Measurements from ENCODE around the gene PLEKHD1.

The PLEKHD1 gene

DNA sequence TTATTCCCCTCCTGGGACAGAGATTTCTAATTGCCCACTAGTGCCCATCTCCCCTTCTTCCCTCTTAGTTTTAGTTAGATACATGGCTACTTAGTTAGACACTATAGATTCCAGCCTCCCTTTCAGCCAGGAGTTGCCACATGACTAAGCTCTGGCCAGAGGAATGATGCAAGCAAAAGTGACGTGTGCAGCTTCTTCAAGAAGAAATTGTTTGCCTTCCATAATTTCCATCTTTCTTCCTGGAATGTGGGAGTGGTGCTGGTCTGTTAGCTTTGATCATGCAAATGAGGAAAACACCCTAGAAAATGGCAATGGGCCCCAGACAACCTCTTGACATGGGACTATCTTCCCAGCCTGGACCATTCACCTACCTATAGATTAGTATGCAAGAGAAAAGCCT is 68.7 kb downstream of the PLEKHD1 start:
- no peak for DNase-seq

DNA sequence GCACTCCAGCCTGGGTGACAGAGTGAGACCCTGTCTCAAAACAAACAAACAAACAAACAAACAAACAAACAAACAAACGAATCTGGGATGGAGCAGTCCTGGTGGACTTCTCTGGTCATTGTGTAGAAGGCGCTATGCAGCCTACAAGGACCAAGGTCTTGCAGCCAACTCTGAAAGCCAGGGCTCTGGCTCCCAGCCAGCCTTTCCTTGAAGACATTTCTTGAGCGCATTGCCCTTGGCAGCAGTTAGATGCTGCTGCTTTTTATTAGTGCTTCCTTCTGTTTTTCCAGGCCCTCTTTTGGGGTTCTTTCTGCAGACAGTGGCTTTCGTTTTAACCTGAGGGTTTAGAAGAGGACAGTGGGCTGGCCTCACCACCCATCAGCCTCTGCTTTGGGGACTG is 70.0 kb downstream of the PLEKHD1 start:
- no peak for DNase-seq

DNA sequence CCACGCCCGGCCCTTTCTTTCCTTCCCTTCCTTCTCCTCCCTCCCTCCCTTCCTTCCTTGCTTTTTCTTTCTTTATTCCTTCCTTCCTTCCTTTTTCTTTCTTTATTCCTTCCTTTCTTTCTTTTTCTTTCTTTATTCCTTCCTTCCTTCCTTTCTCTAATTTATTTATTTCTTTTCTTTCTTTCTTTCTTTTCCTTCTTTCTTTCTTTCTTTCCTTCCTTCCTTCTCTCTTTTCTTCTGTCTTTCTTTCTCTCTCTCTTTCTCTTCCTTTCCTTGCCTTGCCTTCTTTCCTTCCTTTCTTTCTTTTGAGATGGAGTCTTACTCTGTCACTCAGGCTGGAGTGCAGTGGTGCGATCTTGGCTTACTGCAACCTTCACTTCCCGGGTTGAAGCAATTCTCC is 74.2 kb downstream of the PLEKHD1 start:
- DNase-seq = no peak

DNA sequence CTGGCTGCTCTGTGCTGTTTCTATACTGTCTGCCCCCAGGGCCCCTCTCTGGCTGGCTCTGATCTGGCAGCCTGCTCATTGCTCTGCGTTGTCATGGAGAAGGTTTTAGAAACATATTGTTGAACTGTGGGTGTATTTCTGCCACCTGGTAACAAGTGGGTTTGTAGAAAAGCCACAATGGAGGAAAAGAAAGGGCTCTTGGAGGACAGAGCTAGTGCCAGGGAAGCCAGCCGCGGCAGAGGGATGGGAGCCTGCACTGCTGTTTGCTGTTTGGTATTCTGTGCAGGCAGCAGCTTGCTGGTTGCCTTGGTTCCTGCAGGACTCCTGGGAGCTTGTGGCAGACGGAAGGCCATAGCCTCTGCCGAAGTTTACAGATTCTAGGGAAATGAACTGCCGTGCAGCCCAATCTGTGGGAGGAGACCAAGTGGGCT is 75.1 kb downstream of the PLEKHD1 start:
- no peak for DNase-seq

DNA sequence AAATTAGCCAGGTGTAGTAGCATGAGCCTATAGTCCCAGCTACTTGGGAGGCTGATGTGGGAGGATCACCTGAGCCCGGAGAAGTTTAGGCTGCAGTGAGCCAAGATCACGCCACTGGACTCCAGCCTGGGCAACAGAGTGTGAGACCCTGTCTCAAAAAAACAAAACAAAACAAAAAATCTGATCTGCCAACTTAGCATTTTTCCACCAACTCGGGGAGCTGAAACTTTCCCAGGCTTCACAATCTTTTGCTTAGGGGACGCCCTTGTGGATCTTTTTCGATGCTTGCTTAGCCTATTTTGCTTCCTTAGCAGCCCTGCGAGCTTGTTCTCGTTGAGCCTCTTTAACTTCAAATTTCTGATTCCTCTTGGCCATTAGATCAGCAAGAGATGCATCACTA is 76.3 kb downstream of the PLEKHD1 start:
- no peak for DNase-seq

DNA sequence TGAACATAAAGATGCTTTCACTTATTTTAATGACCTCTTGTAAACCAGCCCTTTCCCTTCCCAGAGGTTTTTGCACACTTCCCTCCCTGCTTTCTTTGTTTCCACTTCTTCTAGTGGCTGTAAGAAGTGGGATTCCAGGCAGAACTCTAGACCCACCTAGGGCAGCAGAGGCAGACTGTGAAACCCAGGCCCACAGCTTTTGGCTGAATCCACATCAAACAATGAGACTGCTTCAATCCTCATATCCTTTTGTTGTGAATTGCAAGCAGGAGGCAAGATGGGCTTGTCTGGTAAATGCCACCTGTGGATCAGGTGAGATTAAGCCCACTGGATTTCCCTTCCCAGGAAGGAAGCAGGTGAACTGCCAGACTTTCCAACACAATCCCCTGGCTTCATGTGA is 77.4 kb downstream of the PLEKHD1 start:
- DNase-seq = no peak

DNA sequence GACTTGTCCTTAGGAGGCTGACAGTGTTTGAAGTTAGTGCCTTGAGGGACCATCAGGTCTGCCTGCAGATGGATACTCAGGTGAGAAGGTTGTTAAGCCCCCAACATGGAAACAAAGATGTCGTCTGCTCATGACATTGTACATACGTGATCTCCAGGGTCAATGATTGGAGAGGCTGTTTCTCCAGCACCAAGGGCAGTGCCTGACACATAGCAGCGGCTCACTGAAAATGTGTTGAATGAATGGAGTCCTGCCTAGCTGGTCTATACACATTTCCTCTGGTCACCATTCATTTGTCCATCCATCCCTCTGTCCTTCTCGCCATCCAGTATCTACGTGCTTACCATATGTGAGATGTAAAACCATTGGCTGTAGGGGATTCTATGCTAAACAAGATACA is 83.0 kb downstream of the PLEKHD1 start:
- DNase-seq = no peak

DNA sequence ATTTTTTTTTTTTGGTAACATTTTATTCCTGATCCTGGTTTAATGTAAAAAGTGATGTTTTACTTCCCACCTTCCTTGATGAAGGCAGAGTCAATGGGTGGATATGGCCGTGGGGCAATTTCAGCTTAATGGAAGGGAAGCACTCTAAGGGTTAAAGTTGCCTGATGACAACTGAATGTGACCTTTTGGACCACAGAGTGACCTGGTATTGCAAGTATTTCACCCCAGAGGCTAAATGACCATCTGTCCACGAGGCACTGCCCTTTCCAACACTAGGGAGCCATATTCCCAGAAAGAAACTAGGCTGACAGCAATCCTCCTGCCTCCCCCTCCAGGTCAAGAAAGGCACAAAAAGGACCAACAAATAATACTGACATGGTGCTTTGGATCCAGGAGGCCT is 85.3 kb downstream of the PLEKHD1 start:
- DNase-seq = no peak

DNA sequence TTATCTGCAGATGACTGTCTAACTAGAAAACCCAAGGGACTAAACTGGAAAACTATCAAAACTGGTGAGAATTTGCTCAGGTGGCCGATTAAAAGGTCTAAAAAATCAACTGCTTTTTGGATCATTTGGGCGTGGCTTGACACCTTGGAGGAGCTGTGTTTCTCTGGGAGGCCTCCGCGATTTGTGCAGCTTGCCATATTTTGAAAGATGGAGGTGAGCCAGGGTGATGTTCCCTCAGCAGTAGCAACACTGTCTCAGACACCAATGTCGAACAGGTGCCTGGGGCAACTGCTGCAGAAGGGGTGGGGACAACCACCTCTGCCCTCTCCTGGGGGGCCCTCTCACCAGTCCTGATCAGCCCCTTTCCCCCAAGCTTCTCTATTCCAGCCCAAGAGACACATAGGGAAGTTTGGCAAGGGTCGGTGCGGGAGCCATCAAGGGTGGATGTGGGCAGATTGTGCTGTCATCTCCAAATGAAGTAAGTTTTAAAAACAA is 86.4 kb downstream of the PLEKHD1 start:
- DNase-seq = no peak

DNA sequence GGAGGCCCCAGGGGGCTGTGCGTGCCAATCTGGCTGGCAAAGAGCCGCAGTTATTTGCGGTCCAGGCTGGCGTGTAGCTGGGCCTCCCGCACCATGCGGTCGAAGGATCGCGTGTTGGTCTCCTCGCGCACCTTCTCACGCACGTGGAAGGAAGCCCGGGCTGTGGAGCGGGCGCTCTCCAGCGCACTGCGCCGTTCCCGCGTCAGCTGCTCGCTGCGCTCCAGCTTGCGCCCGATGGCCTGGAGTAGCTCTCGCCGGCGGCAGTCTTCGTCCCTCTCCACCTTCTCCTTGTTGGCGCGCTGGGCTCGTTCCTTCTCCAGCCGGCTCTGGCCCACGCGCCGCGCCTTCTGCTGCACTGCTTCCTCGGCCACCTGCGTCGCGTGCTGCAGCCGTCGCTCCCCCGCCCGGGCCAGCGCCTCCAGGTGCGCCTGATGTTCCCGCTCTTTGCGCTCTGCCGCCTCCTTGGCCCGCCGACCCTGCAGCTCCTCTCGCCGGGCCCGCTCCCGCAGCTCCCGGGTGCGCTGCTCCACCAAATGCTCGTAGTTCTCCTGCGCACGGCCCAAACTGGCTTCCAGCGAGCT is 87.0 kb downstream of the PLEKHD1 start:
- DNase-seq = peak; percentile 28

DNA sequence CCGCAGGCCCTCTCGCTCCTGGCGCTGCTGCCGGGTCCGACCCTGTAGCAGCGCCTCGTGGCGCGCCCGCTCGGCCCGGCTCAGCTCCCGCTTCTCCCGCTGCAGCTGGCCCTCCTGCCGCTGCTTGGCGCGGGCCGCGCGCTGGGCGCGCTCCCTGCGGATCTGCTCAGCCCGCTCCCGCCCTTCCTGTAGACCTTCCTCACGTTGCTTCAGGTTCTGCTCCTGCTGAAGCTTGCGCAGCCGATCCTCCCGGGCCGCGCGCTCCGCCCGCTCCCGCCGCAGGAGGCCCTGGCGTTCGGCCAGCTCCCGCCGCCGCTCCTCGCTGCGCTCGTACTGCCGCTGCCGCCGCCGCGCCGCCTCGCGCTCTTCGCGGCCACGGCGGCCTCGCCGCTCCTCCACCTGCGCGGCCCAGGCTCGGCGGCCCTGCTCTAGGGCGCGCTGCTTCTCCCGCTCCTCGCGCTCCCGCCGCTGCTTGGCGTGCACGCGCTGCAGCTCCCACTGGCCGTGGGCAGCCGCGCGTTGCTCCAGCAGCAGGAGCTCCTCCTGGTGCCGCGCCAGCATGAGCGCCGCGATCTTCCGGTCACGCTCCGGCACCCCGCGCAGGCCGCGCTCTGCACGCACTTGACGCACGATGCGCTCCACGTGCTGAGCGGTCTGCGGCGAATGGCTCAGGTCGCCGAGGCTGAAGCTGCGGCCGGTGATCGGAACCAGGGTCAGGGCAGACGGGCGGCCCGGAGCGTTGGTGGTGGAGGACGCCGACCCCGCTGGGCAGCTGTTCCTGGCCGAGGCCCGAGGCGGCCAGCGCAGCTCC is 87.7 kb downstream of the PLEKHD1 start:
- DNase-seq = peak; percentile 39

DNA sequence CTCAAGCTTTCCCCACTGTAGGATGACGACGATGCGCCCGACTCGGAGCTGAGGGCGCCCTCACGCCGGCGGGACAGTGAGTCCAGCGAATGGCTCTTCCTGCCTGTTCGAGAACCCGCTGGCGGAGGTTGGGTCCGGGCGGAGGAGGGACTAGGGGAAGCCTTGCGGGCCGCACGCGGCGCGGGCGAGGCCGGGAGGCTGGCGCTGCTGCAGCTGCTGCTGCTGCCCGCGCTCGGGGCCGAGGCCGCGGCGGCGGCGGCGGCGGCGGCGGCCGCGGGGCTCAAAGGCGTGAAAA is 88.3 kb downstream of the PLEKHD1 start:
- DNase-seq = peak; percentile 15

DNA sequence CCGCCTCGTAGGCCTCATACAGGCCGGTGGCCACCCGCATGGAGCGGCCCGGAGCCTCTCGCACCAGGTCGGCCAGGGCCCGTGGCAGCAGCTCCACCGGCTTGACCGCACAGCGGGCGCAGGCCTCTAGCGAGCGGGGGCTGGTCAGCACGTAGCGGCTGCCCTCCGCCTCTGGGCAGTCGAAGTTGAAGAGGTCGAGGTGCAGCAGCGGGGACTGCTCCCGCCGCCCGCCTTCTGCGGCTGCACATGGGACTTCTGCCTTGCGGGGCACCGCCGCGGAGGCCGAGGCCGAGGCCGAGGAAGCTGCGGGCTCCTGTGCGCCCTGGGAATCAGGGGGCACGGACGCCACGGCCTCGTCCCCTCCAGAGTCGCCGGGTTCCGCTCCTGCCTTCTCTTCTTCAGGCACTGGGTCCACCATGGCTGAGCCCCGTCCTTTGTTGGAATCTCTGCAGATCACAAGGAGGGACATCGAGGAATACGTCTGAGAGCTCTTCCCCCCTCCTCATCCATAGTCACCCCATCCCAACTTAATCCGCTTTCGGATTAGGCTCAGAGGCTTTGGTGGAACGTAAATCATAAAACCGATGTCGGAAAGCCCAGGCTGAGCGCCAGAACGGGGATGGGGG is 88.8 kb downstream of the PLEKHD1 start:
- DNase-seq = peak; percentile 12

DNA sequence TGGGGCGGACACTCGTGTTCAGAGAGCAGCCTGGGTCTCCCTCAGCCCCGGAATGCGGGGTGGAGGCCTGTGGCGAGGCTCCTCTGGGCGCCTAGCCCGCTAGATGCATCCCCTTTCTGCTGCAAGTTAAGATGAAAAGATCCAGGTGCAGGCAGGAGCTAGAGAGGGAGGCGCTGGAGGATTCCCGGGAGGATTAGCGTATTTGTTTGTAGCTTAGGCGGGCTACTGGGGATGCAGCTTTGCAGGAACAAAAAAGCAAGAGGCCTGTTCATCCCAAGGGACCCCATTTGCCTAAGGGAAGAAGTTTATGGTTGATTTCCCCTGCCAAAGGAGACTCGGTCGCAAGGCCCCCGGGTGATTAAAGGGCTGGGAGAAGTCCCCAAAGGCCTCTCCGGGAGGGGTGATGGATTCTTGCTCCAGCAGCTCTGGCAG is 89.3 kb downstream of the PLEKHD1 start:
- DNase-seq = peak; percentile 42

DNA sequence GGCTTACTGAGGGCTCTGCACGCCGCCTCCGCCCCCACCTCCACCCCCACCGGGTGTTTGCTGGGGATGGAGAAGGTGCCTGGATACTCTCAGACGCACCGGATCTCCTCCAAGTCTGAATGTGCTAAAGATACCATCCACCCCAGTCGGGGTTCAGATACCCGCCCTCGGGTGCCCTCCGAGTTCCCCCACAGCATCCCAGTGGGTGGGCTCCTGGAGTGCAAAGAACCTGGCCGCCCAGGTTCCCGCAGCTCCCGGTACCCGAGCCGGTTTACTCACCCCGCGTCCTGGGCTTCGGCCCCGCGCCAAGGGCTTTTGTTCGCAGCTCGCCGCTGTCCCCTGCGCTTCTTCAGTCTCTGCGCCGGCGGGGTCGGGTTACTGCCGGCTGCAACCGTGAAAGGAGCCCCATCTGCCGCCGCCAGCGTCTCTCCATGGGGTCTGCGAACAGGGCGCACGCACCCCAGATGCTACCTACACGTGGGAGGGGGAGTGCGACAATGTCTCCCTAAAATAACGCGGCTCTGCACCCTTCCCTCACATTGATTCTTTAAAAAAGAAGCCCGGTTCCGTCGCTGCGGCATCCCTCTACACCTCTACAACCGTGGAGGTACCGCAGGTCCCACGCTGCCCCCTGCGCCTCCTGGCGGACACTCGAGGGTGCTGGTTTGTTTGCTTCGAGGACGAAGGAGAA is 89.9 kb downstream of the PLEKHD1 start, which contains the start of gene CCDC177:
Gene CCDC177, minus strand, starts transcription at position 609 of the 691 bp plus-strand sequence. CDS start 1,249 bp downstream, outside the sequence.
- DNase-seq = peak; percentile 85

DNA sequence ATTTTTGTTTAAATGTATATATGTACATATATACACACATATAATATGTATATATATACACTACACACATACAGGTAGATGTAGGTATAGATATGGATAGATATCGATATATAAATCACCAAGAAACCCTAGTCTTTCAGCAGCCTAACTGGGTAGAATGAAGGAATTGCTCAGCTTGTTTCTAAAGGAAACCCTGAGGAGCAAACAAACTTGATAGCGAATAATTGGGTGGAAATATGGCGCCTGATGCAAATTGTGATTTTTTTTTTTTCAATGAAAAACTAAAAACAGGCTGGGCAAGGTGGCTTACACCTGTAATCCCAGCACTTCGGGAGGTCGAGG is 90.4 kb downstream of the PLEKHD1 start:
- DNase-seq = no peak

DNA sequence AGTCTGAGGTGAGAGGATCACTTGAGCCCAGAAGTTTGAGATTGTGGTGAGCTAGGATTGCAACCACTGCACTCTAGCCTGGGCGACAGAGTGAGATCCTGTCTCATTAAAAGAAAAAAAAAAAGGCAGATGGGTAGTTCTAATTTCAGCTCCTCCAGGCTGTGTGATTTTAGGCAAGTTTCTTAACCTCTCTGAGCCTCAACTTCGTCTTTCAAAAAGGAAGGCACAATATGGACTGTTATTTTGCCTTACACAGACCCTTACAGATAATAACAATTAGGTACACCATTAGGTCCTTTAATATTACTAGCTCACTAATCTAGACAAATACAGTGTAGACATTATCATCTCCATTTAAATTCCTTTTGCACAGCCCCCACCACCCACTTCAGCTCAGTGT is 94.9 kb downstream of the PLEKHD1 start:
- no peak for DNase-seq

DNA sequence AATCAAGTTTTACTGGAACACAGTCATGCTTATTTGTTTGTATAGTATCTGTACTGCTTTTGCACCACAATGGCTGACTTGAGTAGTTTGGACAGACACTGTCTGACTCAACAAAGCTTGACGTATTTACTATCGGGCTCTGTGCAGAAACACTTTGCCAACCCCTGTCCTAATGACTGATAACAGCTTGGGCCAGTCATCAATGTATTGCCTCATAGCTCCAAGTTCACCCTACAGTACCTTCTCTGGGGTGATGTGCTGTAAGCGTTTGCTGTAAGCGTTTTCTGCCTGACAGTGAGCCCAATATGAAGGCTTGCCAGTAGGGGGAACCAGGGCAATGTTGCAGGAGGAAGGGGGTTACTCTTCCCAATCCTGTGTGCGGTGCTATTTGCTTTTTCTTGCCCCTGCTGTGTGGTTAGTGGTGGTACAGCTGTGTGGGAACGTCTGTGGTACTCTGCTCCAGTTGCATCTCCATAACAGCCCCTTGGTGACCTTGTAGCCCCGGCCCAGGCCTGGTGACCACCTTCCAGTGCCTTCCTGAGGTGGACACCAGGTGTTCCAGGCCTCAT is 95.6 kb downstream of the PLEKHD1 start:
- DNase-seq = peak; percentile 27
